Purkinje cell (primary cell): ENCODE measurements around the gene AIFM3. TPM values are rescaled to one million over a fixed set of nuclear protein-coding genes. Genes with fewer than 3 reads are reported as not detected.

ENCODE experiments used
- polyA plus RNA-seq: library from polyadenylated mRNA; unstranded; fragments of >200 nt; fragmentation: Nextera tagmentation; gene quantifications from 2 replicates; pipeline ENCODE4 v1.2.1, GENCODE V29; 2014

Gene AIFM3, protein sequence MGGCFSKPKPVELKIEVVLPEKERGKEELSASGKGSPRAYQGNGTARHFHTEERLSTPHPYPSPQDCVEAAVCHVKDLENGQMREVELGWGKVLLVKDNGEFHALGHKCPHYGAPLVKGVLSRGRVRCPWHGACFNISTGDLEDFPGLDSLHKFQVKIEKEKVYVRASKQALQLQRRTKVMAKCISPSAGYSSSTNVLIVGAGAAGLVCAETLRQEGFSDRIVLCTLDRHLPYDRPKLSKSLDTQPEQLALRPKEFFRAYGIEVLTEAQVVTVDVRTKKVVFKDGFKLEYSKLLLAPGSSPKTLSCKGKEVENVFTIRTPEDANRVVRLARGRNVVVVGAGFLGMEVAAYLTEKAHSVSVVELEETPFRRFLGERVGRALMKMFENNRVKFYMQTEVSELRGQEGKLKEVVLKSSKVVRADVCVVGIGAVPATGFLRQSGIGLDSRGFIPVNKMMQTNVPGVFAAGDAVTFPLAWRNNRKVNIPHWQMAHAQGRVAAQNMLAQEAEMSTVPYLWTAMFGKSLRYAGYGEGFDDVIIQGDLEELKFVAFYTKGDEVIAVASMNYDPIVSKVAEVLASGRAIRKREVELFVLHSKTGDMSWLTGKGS
- polyA plus RNA-seq, result 3.9 and 6.6 TPM in 2 replicates

DNA sequence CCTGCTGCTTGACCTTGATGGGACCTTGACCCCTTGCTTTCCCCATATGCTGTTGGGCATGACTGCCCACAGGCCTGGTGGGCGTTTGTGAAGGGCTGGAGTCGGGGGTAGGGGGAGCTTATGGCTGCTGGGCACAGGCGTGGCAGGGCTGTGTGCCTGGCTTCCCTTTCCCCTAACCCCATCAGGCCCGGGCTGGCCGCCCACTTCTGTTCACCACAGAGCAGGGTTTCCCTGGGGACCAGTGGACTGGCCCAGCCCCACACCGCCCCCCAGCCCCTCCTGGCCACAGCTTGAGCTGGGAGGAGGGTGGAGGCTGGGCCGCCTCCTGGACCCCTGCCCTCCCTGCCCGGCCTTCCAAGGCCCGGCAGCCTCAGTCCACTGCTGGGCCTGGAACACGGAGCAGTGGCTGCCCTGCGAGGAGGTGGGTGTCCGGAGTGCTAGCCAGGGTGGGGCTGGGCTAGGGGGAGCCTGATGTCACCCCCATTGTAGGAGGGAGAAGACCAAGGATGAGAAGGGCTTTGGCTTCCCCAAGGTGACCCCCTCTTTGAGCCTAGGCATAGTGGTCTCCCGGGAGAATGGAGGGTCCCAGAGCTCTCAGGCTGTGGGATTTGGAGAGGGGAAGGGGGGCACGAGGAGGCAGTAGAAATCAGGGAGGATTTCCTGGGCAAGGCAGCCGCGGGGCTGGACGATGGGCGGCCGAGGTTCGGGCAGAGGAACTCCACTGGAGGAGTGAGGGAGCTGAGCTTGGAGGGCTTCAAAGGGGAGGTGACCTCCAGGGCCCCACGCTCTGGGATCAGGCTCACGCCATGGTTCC is at the start of gene AIFM3:
AIFM3 (plus strand) TSS at position 373 of the 814 bp plus-strand sequence. CDS start 690 bp downstream, outside the sequence.

GRCh38 chr22:20981787-20982562 is 14.9 kb downstream of the AIFM3 start, which contains the start of gene LZTR1:
TSS of gene LZTR1 (plus strand) at chr22:20982297. CDS start at chr22:20982372, 75 bp downstream.

DNA sequence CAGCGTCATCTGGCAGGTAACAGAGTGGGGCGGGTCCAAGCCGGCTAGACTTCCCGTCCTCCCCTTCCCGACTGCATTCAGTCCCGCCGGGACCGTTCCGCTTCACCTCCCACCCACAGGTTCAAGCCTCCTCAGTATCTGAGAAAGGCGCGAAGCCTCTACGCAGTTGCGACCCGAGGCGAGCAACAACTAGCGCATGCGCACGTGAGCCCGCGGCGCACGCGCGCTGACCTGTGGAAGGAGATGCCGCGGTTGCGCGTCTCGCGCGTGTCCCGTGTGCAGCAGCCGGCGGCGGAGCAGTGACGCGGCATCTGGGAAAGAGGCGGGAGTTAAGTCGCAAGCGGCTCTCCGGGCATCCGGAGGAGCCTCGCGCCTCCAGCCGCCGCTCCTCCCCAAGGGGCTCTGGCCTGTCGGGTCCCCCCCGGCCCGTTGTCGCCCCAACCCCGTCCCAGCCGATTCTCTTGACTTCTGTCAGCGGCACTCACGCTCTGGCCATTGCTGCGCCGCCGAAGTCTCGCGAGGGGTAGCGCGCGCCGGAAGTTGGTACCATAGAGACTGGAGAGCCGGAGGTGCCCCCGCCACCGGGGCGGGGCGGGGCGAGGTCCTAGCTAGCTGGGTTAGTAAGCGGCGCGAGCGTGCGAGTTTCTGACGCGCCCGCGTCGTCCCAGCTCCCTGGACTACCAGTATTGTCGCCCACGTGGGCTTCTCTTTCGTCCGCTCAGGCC is 34.7 kb downstream of the AIFM3 start, which contains the start of gene THAP7:
THAP7 (minus strand) TSS at position 518 of the 725 bp plus-strand sequence; CDS start at position 311, 207 bp downstream.

GRCh38 chr22:21014726-21015465 is 47.8 kb downstream of the AIFM3 start, which contains the start of gene P2RX6:
TSS of gene P2RX6 (plus strand) at chr22:21015165. CDS start at chr22:21015175, 10 bp downstream.

Other genes starting within 250 kb of the AIFM3 start
- gene SERPIND1, start 193.1 kb upstream of the AIFM3 start, polyA plus RNA-seq, result not detected in 2 replicates
- gene PI4KA, start 108.4 kb upstream of the AIFM3 start, polyA plus RNA-seq, result 66.1 and 101 TPM in 2 replicates
- 11.8 and 27.4 TPM in 2 replicates for gene SNAP29, start 108.2 kb upstream of the AIFM3 start, polyA plus RNA-seq
- gene CRKL, start 49.8 kb upstream of the AIFM3 start, polyA plus RNA-seq, result 67.4 and 74.0 TPM in 2 replicates
- gene LZTR1, start 15.0 kb downstream of the AIFM3 start, polyA plus RNA-seq, result 2.1 and 3.7 TPM in 2 replicates
- gene THAP7, start 34.9 kb downstream of the AIFM3 start, polyA plus RNA-seq, result 3.2 TPM in 1 of 2 replicates, not detected in the other
- 0.42 and 0.69 TPM in 2 replicates for gene P2RX6, start 47.9 kb downstream of the AIFM3 start, polyA plus RNA-seq
- 0.20 TPM in 1 of 2 replicates, not detected in the other for gene SLC7A4, start 65.3 kb downstream of the AIFM3 start, polyA plus RNA-seq
- not detected in 2 replicates for gene LRRC74B, start 78.7 kb downstream of the AIFM3 start, polyA plus RNA-seq